ENCODE data around the gene LCN12.

DNA sequence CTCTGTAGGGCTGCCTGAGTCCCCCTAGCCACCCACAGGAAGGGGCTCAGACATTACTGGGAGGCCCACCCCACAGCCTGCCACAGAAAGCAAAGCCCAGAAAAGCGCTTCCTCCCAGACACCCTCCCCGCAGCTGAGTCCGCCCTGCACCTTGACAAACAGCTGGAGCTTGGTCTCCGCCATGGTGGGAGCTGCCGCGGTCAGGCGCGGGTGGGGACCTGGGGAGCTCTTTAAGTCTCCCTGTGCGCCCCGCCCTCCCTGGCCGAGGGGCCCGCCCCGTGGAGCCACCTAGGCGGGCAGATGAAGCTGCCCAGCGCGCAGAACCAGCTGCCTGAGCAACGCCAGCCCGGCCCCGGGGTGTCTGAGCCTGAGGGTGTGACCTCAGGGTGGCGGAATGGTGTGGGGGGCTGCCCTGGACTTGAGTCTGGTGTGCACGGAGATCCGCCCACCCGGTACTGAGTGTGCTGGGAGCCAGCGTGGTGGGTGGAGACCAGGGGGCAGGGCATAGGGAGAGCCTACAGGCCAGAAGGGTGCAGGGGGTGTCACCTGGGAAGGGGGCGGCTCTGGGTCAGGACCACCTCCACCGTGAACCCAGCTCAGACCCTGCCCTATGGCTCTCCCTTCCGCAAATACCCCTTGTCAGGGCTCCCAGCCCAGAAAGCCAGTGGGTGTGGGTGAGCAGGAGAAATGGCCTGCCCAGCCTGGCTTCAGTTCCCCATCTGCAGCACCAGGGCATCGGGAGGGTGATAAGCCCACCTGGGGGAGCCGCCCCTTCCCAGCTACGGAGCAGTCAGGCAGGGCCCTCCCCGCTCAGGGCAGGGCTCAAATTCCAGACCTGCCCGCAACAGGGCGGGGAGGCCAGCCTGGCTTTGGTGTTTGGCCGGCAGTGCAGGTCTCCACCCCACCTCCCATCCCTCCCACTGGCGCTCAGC is 44.6 kb downstream of the LCN12 start, which contains the start of gene CLIC3:
- TF ChIP-seq, protein P1, sequence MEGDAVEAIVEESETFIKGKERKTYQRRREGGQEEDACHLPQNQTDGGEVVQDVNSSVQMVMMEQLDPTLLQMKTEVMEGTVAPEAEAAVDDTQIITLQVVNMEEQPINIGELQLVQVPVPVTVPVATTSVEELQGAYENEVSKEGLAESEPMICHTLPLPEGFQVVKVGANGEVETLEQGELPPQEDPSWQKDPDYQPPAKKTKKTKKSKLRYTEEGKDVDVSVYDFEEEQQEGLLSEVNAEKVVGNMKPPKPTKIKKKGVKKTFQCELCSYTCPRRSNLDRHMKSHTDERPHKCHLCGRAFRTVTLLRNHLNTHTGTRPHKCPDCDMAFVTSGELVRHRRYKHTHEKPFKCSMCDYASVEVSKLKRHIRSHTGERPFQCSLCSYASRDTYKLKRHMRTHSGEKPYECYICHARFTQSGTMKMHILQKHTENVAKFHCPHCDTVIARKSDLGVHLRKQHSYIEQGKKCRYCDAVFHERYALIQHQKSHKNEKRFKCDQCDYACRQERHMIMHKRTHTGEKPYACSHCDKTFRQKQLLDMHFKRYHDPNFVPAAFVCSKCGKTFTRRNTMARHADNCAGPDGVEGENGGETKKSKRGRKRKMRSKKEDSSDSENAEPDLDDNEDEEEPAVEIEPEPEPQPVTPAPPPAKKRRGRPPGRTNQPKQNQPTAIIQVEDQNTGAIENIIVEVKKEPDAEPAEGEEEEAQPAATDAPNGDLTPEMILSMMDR (IDR thresholded peaks at IDR 0.05; ENCODE audit: low read depth, low read length), result no peak
- TF ChIP-seq EZH2phosphoT487 (IDR thresholded peaks at IDR 0.05; ENCODE audit: low read depth), result no peak
